ENCODE data around the gene DAZL. TPM values are rescaled to one million over a fixed set of nuclear protein-coding genes. Genes with fewer than 3 reads are reported as not detected.

Gene DAZL
- total RNA-seq, 1 experiment from 2014 or later: 3.9 TPM

DNA sequence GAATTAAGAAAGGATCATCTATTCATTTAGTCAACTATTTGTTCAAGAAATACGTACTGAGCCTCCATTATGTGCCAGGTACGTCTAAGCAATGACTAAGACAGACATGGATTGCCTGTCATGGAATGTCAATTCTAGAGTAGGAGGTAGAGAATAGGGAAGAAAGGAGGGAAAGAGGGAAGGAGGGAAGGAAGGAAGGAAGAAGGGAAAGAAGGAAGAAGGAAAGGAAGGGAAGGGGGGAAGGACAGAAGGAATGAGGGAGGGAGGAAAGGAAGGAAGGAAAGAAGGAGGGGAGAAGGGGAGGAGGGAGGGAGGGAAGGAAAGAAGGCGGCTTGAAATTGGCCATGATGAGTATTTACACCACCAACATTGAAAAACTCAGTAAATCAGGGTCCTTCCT lies 52.5 kb downstream of the DAZL start (continued):
- TF ChIP-seq ZNF263 (CRISPR knock-in tag; IDR thresholded peaks at IDR 0.05; ENCODE audit: low read depth): no peak
- no peak for TF ChIP-seq TEAD1 (CRISPR knock-in tag; IDR thresholded peaks at IDR 0.05)
- TF ChIP-seq, protein P1, sequence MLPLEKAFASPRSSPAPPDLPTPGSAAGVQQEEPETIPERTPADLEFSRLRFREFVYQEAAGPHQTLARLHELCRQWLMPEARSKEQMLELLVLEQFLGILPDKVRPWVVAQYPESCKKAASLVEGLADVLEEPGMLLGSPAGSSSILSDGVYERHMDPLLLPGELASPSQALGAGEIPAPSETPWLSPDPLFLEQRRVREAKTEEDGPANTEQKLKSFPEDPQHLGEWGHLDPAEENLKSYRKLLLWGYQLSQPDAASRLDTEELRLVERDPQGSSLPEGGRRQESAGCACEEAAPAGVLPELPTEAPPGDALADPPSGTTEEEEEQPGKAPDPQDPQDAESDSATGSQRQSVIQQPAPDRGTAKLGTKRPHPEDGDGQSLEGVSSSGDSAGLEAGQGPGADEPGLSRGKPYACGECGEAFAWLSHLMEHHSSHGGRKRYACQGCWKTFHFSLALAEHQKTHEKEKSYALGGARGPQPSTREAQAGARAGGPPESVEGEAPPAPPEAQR (CRISPR knock-in tag; IDR thresholded peaks at IDR 0.05): no peak
- TF ChIP-seq NFE2L1 (CRISPR knock-in tag; IDR thresholded peaks at IDR 0.05): no peak
- TF ChIP-seq SP1 (CRISPR knock-in tag; conservative IDR thresholded peaks at IDR 0.05): no peak
- TF ChIP-seq, protein P2, sequence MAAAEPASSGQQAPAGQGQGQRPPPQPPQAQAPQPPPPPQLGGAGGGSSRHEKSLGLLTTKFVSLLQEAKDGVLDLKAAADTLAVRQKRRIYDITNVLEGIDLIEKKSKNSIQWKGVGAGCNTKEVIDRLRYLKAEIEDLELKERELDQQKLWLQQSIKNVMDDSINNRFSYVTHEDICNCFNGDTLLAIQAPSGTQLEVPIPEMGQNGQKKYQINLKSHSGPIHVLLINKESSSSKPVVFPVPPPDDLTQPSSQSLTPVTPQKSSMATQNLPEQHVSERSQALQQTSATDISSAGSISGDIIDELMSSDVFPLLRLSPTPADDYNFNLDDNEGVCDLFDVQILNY (CRISPR knock-in tag; IDR thresholded peaks at IDR 0.05): no peak
- TF ChIP-seq, protein P3, sequence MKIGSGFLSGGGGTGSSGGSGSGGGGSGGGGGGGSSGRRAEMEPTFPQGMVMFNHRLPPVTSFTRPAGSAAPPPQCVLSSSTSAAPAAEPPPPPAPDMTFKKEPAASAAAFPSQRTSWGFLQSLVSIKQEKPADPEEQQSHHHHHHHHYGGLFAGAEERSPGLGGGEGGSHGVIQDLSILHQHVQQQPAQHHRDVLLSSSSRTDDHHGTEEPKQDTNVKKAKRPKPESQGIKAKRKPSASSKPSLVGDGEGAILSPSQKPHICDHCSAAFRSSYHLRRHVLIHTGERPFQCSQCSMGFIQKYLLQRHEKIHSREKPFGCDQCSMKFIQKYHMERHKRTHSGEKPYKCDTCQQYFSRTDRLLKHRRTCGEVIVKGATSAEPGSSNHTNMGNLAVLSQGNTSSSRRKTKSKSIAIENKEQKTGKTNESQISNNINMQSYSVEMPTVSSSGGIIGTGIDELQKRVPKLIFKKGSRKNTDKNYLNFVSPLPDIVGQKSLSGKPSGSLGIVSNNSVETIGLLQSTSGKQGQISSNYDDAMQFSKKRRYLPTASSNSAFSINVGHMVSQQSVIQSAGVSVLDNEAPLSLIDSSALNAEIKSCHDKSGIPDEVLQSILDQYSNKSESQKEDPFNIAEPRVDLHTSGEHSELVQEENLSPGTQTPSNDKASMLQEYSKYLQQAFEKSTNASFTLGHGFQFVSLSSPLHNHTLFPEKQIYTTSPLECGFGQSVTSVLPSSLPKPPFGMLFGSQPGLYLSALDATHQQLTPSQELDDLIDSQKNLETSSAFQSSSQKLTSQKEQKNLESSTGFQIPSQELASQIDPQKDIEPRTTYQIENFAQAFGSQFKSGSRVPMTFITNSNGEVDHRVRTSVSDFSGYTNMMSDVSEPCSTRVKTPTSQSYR (CRISPR knock-in tag; IDR thresholded peaks at IDR 0.05): no peak
- TF ChIP-seq, protein P4, sequence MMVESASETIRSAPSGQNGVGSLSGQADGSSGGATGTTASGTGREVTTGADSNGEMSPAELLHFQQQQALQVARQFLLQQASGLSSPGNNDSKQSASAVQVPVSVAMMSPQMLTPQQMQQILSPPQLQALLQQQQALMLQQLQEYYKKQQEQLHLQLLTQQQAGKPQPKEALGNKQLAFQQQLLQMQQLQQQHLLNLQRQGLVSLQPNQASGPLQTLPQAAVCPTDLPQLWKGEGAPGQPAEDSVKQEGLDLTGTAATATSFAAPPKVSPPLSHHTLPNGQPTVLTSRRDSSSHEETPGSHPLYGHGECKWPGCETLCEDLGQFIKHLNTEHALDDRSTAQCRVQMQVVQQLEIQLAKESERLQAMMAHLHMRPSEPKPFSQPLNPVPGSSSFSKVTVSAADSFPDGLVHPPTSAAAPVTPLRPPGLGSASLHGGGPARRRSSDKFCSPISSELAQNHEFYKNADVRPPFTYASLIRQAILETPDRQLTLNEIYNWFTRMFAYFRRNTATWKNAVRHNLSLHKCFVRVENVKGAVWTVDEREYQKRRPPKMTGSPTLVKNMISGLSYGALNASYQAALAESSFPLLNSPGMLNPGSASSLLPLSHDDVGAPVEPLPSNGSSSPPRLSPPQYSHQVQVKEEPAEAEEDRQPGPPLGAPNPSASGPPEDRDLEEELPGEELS (CRISPR knock-in tag; IDR thresholded peaks at IDR 0.05): no peak
- no peak for TF ChIP-seq SMAD4 (CRISPR knock-in tag; IDR thresholded peaks at IDR 0.05)
- no peak for TF ChIP-seq GTF2I (CRISPR knock-in tag; conservative IDR thresholded peaks at IDR 0.05)

DNA sequence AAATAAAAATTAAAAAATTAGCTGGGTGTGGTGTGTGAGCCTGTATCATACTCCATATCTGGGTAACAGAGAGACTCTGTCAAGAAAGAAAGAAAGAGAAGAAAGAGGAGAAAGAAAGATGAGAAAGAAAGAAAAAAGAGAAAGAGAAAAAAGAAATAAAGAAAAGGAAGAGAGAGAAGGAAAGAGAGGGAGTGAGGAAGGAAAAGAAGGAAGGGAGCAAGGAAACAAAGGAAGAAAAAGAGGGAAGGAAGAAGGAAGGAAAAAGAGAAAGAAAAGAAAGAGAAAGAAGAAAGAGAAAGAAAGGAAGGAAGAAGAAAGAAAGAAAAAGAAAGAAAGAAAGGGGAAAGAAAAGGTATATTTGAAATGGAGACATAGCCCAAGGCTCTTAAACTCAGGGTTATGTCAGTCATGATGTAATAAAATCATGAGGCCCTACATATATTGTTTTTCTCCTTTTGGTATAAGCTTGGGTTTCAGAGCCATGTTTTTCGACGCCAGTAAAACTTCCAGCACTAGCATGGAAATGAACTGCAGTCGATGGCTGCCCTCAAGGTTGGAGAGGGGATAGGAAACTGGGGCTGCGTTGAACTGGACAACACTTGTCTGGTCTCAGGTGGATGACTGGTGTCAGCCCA lies 53.8 kb downstream of the DAZL start:
- DNase-seq (ENCODE audit: low spot score) (no peak), ATAC-seq (no peak)
- Mint-ChIP-seq H3K9me3 (peaks cover 15% of the 10 kb centered on the region), H3K27ac (peak overlapping the region; percentile 91; the same call in 1 of the 2 replicates), H3K27me3 (ENCODE audit: low read depth) (peaks cover 3% of the 10 kb centered on the region; the same call in 1 of the 2 replicates), H3K4me1 (peaks cover 13% of the 10 kb centered on the region), H3K36me3 (no peaks in the 10 kb centered on the region), H3K4me3 (no peak overlapping the region)
- CTCF ChIA-PET: interaction anchor here (0.6 to 3.2 kb wide), 5 partner anchors 185 to 261 kb away, joined by 3 to 28 read pairs (median 8); no protein-coding TSS in a partner anchor
- no peak for TF ChIP-seq EMX1 (CRISPR knock-in tag; IDR thresholded peaks at IDR 0.05)
- TF ChIP-seq, protein P5, sequence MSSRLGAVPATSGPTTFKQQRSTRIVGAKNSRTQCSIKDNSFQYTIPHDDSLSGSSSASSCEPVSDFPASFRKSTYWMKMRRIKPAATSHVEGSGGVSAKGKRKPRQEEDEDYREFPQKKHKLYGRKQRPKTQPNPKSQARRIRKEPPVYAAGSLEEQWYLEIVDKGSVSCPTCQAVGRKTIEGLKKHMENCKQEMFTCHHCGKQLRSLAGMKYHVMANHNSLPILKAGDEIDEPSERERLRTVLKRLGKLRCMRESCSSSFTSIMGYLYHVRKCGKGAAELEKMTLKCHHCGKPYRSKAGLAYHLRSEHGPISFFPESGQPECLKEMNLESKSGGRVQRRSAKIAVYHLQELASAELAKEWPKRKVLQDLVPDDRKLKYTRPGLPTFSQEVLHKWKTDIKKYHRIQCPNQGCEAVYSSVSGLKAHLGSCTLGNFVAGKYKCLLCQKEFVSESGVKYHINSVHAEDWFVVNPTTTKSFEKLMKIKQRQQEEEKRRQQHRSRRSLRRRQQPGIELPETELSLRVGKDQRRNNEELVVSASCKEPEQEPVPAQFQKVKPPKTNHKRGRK (CRISPR knock-in tag; IDR thresholded peaks at IDR 0.05; ENCODE audit: borderline replicate concordance): peak; percentile 96; the same call in 1 of the 2 replicates
- POLR2A ChIA-PET: no interaction called here

DNA sequence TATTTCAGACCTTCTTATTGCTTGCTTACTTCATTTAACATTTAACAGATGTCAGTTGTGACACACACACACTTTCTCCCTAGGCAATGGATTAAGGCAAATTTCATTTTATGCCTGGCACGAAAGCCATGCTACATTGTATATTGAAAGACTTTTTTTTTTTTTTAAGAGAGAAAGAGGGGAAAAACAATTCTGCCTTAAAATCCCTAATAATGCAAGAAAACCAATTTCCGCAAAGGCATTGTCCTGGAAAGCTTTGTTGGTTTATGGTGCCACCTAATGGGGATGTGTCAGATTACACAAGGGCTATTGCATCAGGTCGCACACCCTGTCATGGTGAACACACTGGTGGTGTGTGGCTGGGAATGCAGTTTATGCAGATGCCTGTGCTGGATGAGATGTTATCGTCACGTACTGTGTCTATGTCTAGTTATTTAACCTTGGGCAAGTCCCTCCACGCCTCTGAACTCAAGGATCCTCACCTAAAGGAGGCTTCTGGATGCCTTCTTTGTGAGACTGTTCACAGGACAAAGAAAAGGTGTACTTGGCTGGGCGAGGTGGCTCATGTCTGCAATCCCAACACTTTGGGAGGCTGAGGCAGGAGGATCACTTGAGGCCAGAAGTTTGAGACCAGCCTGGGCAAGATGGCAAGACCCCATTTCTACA lies 54.4 kb downstream of the DAZL start:
- Mint-ChIP-seq H3K4me3 (peak overlapping the region; percentile 49), H3K36me3 (no peaks in the 10 kb centered on the region), H3K9me3 (peaks cover 15% of the 10 kb centered on the region), H3K27me3 (ENCODE audit: low read depth) (peaks cover 3% of the 10 kb centered on the region; the same call in 1 of the 2 replicates), H3K4me1 (peaks cover 13% of the 10 kb centered on the region), H3K27ac (peak overlapping the region; percentile 91)
- peak; percentile 73 for DNase-seq (ENCODE audit: low spot score)
- CTCF ChIA-PET: interaction anchor here (1.0 to 3.2 kb wide), 6 partner anchors 15 to 261 kb away, joined by 3 to 28 read pairs (median 6); no protein-coding TSS in a partner anchor
- ATAC-seq: peak; percentile 94
- POLR2A ChIA-PET: interaction anchor here (0.5 to 1.2 kb wide), 3 partner anchors 261 to 333 kb away, joined by 3 read pairs; partner anchors contain the start of genes DPH3 and OXNAD1
- TF ChIP-seq ZNF396 (CRISPR knock-in tag; IDR thresholded peaks at IDR 0.05; ENCODE audit: borderline replicate concordance) (peak; percentile 9; the same call in 1 of the 2 replicates), GABPB1 (CRISPR knock-in tag; IDR thresholded peaks at IDR 0.05) (peak; percentile 99)
- TF ChIP-seq, protein P5 (CRISPR knock-in tag; IDR thresholded peaks at IDR 0.05; ENCODE audit: borderline replicate concordance): 0 out of 2 replicates have a peak, but pooled peaks have one; percentile 15
- TF ChIP-seq, protein P6, sequence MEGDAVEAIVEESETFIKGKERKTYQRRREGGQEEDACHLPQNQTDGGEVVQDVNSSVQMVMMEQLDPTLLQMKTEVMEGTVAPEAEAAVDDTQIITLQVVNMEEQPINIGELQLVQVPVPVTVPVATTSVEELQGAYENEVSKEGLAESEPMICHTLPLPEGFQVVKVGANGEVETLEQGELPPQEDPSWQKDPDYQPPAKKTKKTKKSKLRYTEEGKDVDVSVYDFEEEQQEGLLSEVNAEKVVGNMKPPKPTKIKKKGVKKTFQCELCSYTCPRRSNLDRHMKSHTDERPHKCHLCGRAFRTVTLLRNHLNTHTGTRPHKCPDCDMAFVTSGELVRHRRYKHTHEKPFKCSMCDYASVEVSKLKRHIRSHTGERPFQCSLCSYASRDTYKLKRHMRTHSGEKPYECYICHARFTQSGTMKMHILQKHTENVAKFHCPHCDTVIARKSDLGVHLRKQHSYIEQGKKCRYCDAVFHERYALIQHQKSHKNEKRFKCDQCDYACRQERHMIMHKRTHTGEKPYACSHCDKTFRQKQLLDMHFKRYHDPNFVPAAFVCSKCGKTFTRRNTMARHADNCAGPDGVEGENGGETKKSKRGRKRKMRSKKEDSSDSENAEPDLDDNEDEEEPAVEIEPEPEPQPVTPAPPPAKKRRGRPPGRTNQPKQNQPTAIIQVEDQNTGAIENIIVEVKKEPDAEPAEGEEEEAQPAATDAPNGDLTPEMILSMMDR (IDR thresholded peaks at IDR 0.05): peak; percentile 75
- TF ChIP-seq, protein P7, sequence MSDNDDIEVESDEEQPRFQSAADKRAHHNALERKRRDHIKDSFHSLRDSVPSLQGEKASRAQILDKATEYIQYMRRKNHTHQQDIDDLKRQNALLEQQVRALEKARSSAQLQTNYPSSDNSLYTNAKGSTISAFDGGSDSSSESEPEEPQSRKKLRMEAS (CRISPR knock-in tag; IDR thresholded peaks at IDR 0.05): peak; percentile 73; the same call in 1 of the 2 replicates
